ENCODE measurements around the gene PILRB. TPM values are rescaled to one million over a fixed set of nuclear protein-coding genes. Genes with fewer than 3 reads are reported as not detected.

The PILRB gene
- total RNA-seq, 1 experiment from 2014 or later, result 60.2 TPM

DNA sequence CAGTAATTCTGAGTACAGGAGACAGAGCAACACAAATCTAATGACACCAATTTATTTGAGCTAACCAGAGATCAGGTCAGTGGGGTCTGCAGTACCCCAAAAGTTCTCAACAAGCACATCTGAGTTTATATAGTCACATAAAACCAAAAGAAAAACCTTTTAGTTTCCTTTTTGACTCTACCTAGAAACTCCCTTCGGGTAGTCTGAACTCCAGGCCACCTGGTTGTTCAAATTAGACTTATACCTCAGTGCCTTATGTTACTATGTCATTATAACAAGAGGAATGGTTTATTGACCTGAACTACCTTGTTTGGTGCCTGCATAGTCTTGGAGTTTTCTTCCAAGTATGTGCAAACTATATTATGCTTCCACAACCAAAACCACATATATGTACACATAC is 56.0 kb downstream of the PILRB start:
- RAD21 ChIA-PET (ENCODE audit: low non-redundant PET in 1 of 2, low total read pairs in 2 of 2, uncharacterized antibody in 2 of 2, unreplicated experiment in 2 of 2), result no interaction called here
- H3K27me3 ChIP-seq (ENCODE audit: insufficient read depth, low read length), result peaks cover 4% of the 10 kb centered on the region; the same call in 1 of the 2 replicates
- H3K4me3 ChIP-seq (replicated peaks in 1 of 2; ENCODE audit: low read depth in 1 of 2, low read length in 2 of 2), result no peak overlapping the region
- no peak overlapping the region for H3K9ac ChIP-seq (ENCODE audit: low read length)
- ATAC-seq, result no peak
- POLR2A ChIA-PET, result no interaction called here
- no peaks in the 10 kb centered on the region for H4K20me1 ChIP-seq (ENCODE audit: insufficient read depth)
- intact Hi-C loops (cut with micrococcal nuclease), result no loop called here
- no peak for DNase-seq (ENCODE audit: low read depth, low spot score)
- CTCF ChIA-PET, result no interaction called here
- H3K36me3 ChIP-seq (ENCODE audit: control insufficient read depth in 1 of 2, insufficient read depth in 2 of 2, low read length in 2 of 2), result no peaks in the 10 kb centered on the region
- no peak overlapping the region for H3K4me2 ChIP-seq (ENCODE audit: low read length)
- no peaks in the 10 kb centered on the region for H3K9me2 ChIP-seq (ENCODE audit: insufficient read depth)
- no peaks in the 10 kb centered on the region for H3K9me3 ChIP-seq (ENCODE audit: control insufficient read depth in 1 of 2, insufficient read depth in 1 of 2, low read depth in 1 of 2, low read length in 2 of 2)
- TF ChIP-seq RAD21 (IDR thresholded peaks at IDR 0.05; ENCODE audit: low read depth) (no peak), CTCF (IDR thresholded peaks at IDR 0.05 in 2 of 3, conservative IDR thresholded peaks at IDR 0.05 in 1 of 3; ENCODE audit: borderline replicate concordance in 1 of 3, insufficient read depth in 1 of 3, low read depth in 2 of 3, low read length in 2 of 3) (no peak), CBX3 (IDR thresholded peaks at IDR 0.05; ENCODE audit: low read depth) (no peak), TCF7L2 (IDR thresholded peaks at IDR 0.05; ENCODE audit: borderline replicate concordance, extremely low read depth, insufficient read depth, insufficient read length) (no peak), JUND (IDR thresholded peaks at IDR 0.05) (no peak)
- no peaks in the 10 kb centered on the region for H3K4me1 ChIP-seq (ENCODE audit: control insufficient read depth in 1 of 2, insufficient read depth in 2 of 2, low read length in 2 of 2)
- no peaks in the 10 kb centered on the region for H3K79me2 ChIP-seq (ENCODE audit: insufficient read depth, low read length)
- no peak overlapping the region for H2AFZ ChIP-seq (ENCODE audit: low read depth, low read length, poor library complexity, severe bottlenecking)
- no TSS peak for BruUV-seq (replicated peaks)
- H3K27ac ChIP-seq (ENCODE audit: low read depth, low read length), result no peak overlapping the region

GRCh38 chr7:100415448-100415847 is 57.5 kb downstream of the PILRB start:
- CTCF ChIA-PET, result interaction anchor here (1.3 kb wide), 1 partner anchor 7 kb away, joined by 7 read pairs; no protein-coding TSS in a partner anchor
- DNase-seq (ENCODE audit: low read depth, low spot score) (no peak), ATAC-seq (no peak)
- intact Hi-C loops (cut with micrococcal nuclease), result no loop called here
- H3K27ac ChIP-seq (ENCODE audit: low read depth, low read length), result no peak overlapping the region
- H3K27me3 ChIP-seq (ENCODE audit: insufficient read depth, low read length), result peaks cover 2% of the 10 kb centered on the region; the same call in 1 of the 2 replicates
- POLR2A ChIA-PET, result no interaction called here
- RAD21 ChIA-PET (ENCODE audit: low non-redundant PET in 1 of 2, low total read pairs in 2 of 2, uncharacterized antibody in 2 of 2, unreplicated experiment in 2 of 2), result no interaction called here
- H4K20me1 ChIP-seq (ENCODE audit: insufficient read depth), result no peaks in the 10 kb centered on the region
- no peaks in the 10 kb centered on the region for H3K36me3 ChIP-seq (ENCODE audit: control insufficient read depth in 1 of 2, insufficient read depth in 2 of 2, low read length in 2 of 2)
- no peaks in the 10 kb centered on the region for H3K9me3 ChIP-seq (ENCODE audit: control insufficient read depth in 1 of 2, insufficient read depth in 1 of 2, low read depth in 1 of 2, low read length in 2 of 2)
- no peak overlapping the region for H3K4me3 ChIP-seq (replicated peaks in 1 of 2; ENCODE audit: low read depth in 1 of 2, low read length in 2 of 2)
- no peaks in the 10 kb centered on the region for H3K79me2 ChIP-seq (ENCODE audit: insufficient read depth, low read length)
- no peak overlapping the region for H3K4me2 ChIP-seq (ENCODE audit: low read length)
- BruUV-seq (replicated peaks), result no TSS peak
- no peak overlapping the region for H2AFZ ChIP-seq (ENCODE audit: low read depth, low read length, poor library complexity, severe bottlenecking)
- H3K9ac ChIP-seq (ENCODE audit: low read length), result no peak overlapping the region
- no peaks in the 10 kb centered on the region for H3K9me2 ChIP-seq (ENCODE audit: insufficient read depth)
- H3K4me1 ChIP-seq (ENCODE audit: control insufficient read depth in 1 of 2, insufficient read depth in 2 of 2, low read length in 2 of 2), result no peaks in the 10 kb centered on the region
- TF ChIP-seq EGR1 (IDR thresholded peaks at IDR 0.05; ENCODE audit: low read depth) (no peak), MAX (IDR thresholded peaks at IDR 0.05) (no peak), ZNF274 (IDR thresholded peaks at IDR 0.05; ENCODE audit: low read depth, low read length) (no peak), POLR2A (IDR thresholded peaks at IDR 0.05; ENCODE audit: borderline replicate concordance, extremely low read depth, insufficient read depth, insufficient read length) (no peak), SIN3A (IDR thresholded peaks at IDR 0.05; ENCODE audit: low read depth) (no peak), CTCF (IDR thresholded peaks at IDR 0.05 in 2 of 3, conservative IDR thresholded peaks at IDR 0.05 in 1 of 3; ENCODE audit: borderline replicate concordance in 1 of 3, insufficient read depth in 1 of 3, low read depth in 2 of 3, low read length in 2 of 3) (no peak), FOSL1 (IDR thresholded peaks at IDR 0.05; ENCODE audit: low read depth) (no peak), YY1 (IDR thresholded peaks at IDR 0.05; ENCODE audit: extremely low read depth, insufficient replicate concordance, low read depth, low read length) (no peak), ZFX (IDR thresholded peaks at IDR 0.05) (no peak), TCF7L2 (IDR thresholded peaks at IDR 0.05; ENCODE audit: borderline replicate concordance, extremely low read depth, insufficient read depth, insufficient read length) (no peak), CEBPB (IDR thresholded peaks at IDR 0.05; ENCODE audit: low read depth) (no peak), SP1 (IDR thresholded peaks at IDR 0.05; ENCODE audit: low read depth) (no peak), EZH2 (IDR thresholded peaks at IDR 0.05) (no peak)
- TF ChIP-seq, protein P1, sequence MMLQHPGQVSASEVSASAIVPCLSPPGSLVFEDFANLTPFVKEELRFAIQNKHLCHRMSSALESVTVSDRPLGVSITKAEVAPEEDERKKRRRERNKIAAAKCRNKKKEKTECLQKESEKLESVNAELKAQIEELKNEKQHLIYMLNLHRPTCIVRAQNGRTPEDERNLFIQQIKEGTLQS (IDR thresholded peaks at IDR 0.05), result no peak
